ENCODE measurements around the gene THBS4. TPM values are rescaled to one million over a fixed set of nuclear protein-coding genes. Genes with fewer than 3 reads are reported as not detected.

THBS4 gene
- total and polyA plus RNA-seq, 5 donors from 2014 or later: not detected

- Mint-ChIP-seq H3K36me3 (peaks cover 17% of the 10 kb centered on the region), H3K4me3 (no peak overlapping the region), H3K27me3 (peaks cover 9% of the 10 kb centered on the region), H3K9me3 (peaks cover 0 to 2% (median 0%) of the 10 kb centered on the region in 7 donors), H3K27ac (no peak overlapping the region), H3K4me1 (peaks cover 0 to 3% (median 0%) of the 10 kb centered on the region in 4 donors)
- ATAC-seq (ENCODE audit: low read depth in 2 of 2): no peak
- Histone ChIP-seq H3K4me1 (ENCODE audit: control insufficient read depth, insufficient read depth, low read length, poor library complexity, severe bottlenecking) (no peaks in the 10 kb centered on the region), H3K36me3 (ENCODE audit: control insufficient read depth, insufficient read depth, low read length) (no peaks in the 10 kb centered on the region), H3K4me3 (ENCODE audit: low read depth, low read length) (no peak overlapping the region), H3K27me3 (ENCODE audit: control insufficient read depth, insufficient read depth, low read length) (no peaks in the 10 kb centered on the region), H3K9me3 (ENCODE audit: control insufficient read depth in 2 of 2, low read length in 2 of 2) (no peaks in the 10 kb centered on the region), H3K27ac (ENCODE audit: insufficient read depth, low read length, poor library complexity, severe bottlenecking) (no peak overlapping the region)
- DNase-seq: no peak
Observed at GRCh38 chr5:80064124-80064523, 29.0 kb downstream of the THBS4 start.

GRCh38 chr5:80067016-80067415 is 31.9 kb downstream of the THBS4 start:
- no peaks in the 10 kb centered on the region for H3K36me3 ChIP-seq (ENCODE audit: control insufficient read depth, insufficient read depth, low read length)
- H3K4me3 ChIP-seq (ENCODE audit: low read depth, low read length): no peak overlapping the region
- H3K4me1 ChIP-seq (ENCODE audit: control insufficient read depth, insufficient read depth, low read length, poor library complexity, severe bottlenecking): no peaks in the 10 kb centered on the region
- peaks cover 0 to 2% (median 0%) of the 10 kb centered on the region in 7 donors for H3K9me3 Mint-ChIP-seq
- no peak overlapping the region for H3K27ac Mint-ChIP-seq
- H3K36me3 Mint-ChIP-seq: peaks cover 27% of the 10 kb centered on the region
- H3K9me3 ChIP-seq (ENCODE audit: control insufficient read depth in 2 of 2, low read length in 2 of 2): no peaks in the 10 kb centered on the region
- H3K27ac ChIP-seq (ENCODE audit: insufficient read depth, low read length, poor library complexity, severe bottlenecking): no peak overlapping the region
- H3K27me3 ChIP-seq (ENCODE audit: control insufficient read depth, insufficient read depth, low read length): no peaks in the 10 kb centered on the region
- no peaks in the 10 kb centered on the region for H3K4me1 Mint-ChIP-seq
- H3K4me3 Mint-ChIP-seq: no peak overlapping the region
- ATAC-seq (ENCODE audit: low read depth in 2 of 2) (no peak), DNase-seq (no peak)
- peaks cover 12% of the 10 kb centered on the region for H3K27me3 Mint-ChIP-seq

- no peak overlapping the region for H3K4me3 Mint-ChIP-seq
- H3K9me3 Mint-ChIP-seq: peaks cover 0 to 2% (median 0%) of the 10 kb centered on the region in 7 donors
- Histone ChIP-seq H3K4me3 (ENCODE audit: low read depth, low read length) (no peak overlapping the region), H3K9me3 (ENCODE audit: control insufficient read depth in 2 of 2, low read length in 2 of 2) (no peaks in the 10 kb centered on the region), H3K27me3 (ENCODE audit: control insufficient read depth, insufficient read depth, low read length) (no peaks in the 10 kb centered on the region), H3K4me1 (ENCODE audit: control insufficient read depth, insufficient read depth, low read length, poor library complexity, severe bottlenecking) (no peaks in the 10 kb centered on the region), H3K36me3 (ENCODE audit: control insufficient read depth, insufficient read depth, low read length) (no peaks in the 10 kb centered on the region), H3K27ac (ENCODE audit: insufficient read depth, low read length, poor library complexity, severe bottlenecking) (no peak overlapping the region)
- no peak for ATAC-seq (ENCODE audit: low read depth in 2 of 2)
- DNase-seq: no peak
- peaks cover 30% of the 10 kb centered on the region for H3K36me3 Mint-ChIP-seq
- peaks cover 12% of the 10 kb centered on the region for H3K27me3 Mint-ChIP-seq
- H3K4me1 Mint-ChIP-seq: no peaks in the 10 kb centered on the region
- no peak overlapping the region for H3K27ac Mint-ChIP-seq
Observed at GRCh38 chr5:80067531-80068245, 32.5 kb downstream of the THBS4 start.

GRCh38 chr5:80068246-80068636 is 33.1 kb downstream of the THBS4 start:
- H3K27ac Mint-ChIP-seq: no peak overlapping the region
- H3K4me1 Mint-ChIP-seq: no peaks in the 10 kb centered on the region
- Histone ChIP-seq H3K27ac (ENCODE audit: insufficient read depth, low read length, poor library complexity, severe bottlenecking) (no peak overlapping the region), H3K36me3 (ENCODE audit: control insufficient read depth, insufficient read depth, low read length) (no peaks in the 10 kb centered on the region), H3K4me1 (ENCODE audit: control insufficient read depth, insufficient read depth, low read length, poor library complexity, severe bottlenecking) (no peaks in the 10 kb centered on the region), H3K9me3 (ENCODE audit: control insufficient read depth in 2 of 2, low read length in 2 of 2) (no peaks in the 10 kb centered on the region), H3K27me3 (ENCODE audit: control insufficient read depth, insufficient read depth, low read length) (no peaks in the 10 kb centered on the region), H3K4me3 (ENCODE audit: low read depth, low read length) (no peak overlapping the region)
- H3K27me3 Mint-ChIP-seq: peaks cover 11% of the 10 kb centered on the region
- DNase-seq: no peak
- peaks cover 28% of the 10 kb centered on the region for H3K36me3 Mint-ChIP-seq
- no peak for ATAC-seq (ENCODE audit: low read depth in 2 of 2)
- H3K9me3 Mint-ChIP-seq: peaks cover 0 to 2% (median 0%) of the 10 kb centered on the region in 7 donors
- no peak overlapping the region for H3K4me3 Mint-ChIP-seq

GRCh38 chr5:80068775-80069174 is 33.6 kb downstream of the THBS4 start:
- ATAC-seq (ENCODE audit: low read depth in 2 of 2) (no peak), DNase-seq (no peak)
- H3K4me1 Mint-ChIP-seq: no peaks in the 10 kb centered on the region
- H3K4me1 ChIP-seq (ENCODE audit: control insufficient read depth, insufficient read depth, low read length, poor library complexity, severe bottlenecking): no peaks in the 10 kb centered on the region
- no peaks in the 10 kb centered on the region for H3K36me3 ChIP-seq (ENCODE audit: control insufficient read depth, insufficient read depth, low read length)
- H3K4me3 ChIP-seq (ENCODE audit: low read depth, low read length): no peak overlapping the region
- H3K27ac ChIP-seq (ENCODE audit: insufficient read depth, low read length, poor library complexity, severe bottlenecking): no peak overlapping the region
- no peaks in the 10 kb centered on the region for H3K9me3 ChIP-seq (ENCODE audit: control insufficient read depth in 2 of 2, low read length in 2 of 2)
- H3K27me3 ChIP-seq (ENCODE audit: control insufficient read depth, insufficient read depth, low read length): no peaks in the 10 kb centered on the region
- no peak overlapping the region for H3K27ac Mint-ChIP-seq
- H3K4me3 Mint-ChIP-seq: no peak overlapping the region
- H3K36me3 Mint-ChIP-seq: peaks cover 26% of the 10 kb centered on the region
- H3K27me3 Mint-ChIP-seq: peaks cover 6% of the 10 kb centered on the region
- no peaks in the 10 kb centered on the region for H3K9me3 Mint-ChIP-seq

- no peaks in the 10 kb centered on the region for H3K27me3 ChIP-seq (ENCODE audit: control insufficient read depth, insufficient read depth, low read length)
- H3K27ac ChIP-seq (ENCODE audit: insufficient read depth, low read length, poor library complexity, severe bottlenecking): no peak overlapping the region
- no peak overlapping the region for H3K4me3 Mint-ChIP-seq
- H3K27me3 Mint-ChIP-seq: peaks cover 4% of the 10 kb centered on the region
- H3K27ac Mint-ChIP-seq: peak overlapping the region in 1 of 3 donors; percentile 10
- H3K4me3 ChIP-seq (ENCODE audit: low read depth, low read length): no peak overlapping the region
- H3K9me3 ChIP-seq (ENCODE audit: control insufficient read depth in 2 of 2, low read length in 2 of 2): no peaks in the 10 kb centered on the region
- H3K4me1 Mint-ChIP-seq: no peaks in the 10 kb centered on the region
- H3K36me3 ChIP-seq (ENCODE audit: control insufficient read depth, insufficient read depth, low read length): no peaks in the 10 kb centered on the region
- no peak for ATAC-seq (ENCODE audit: low read depth in 2 of 2)
- H3K9me3 Mint-ChIP-seq: no peaks in the 10 kb centered on the region
- no peaks in the 10 kb centered on the region for H3K4me1 ChIP-seq (ENCODE audit: control insufficient read depth, insufficient read depth, low read length, poor library complexity, severe bottlenecking)
- no peak for DNase-seq
- H3K36me3 Mint-ChIP-seq: peaks cover 26% of the 10 kb centered on the region
Observed at GRCh38 chr5:80069251-80069800, 34.2 kb downstream of the THBS4 start.

- H3K4me1 ChIP-seq (ENCODE audit: control insufficient read depth, insufficient read depth, low read length, poor library complexity, severe bottlenecking): no peaks in the 10 kb centered on the region
- H3K9me3 Mint-ChIP-seq: no peaks in the 10 kb centered on the region
- no peak overlapping the region for H3K27ac Mint-ChIP-seq
- no peaks in the 10 kb centered on the region for H3K4me1 Mint-ChIP-seq
- H3K4me3 ChIP-seq (ENCODE audit: low read depth, low read length): no peak overlapping the region
- H3K9me3 ChIP-seq (ENCODE audit: control insufficient read depth in 2 of 2, low read length in 2 of 2): no peaks in the 10 kb centered on the region
- peaks cover 4% of the 10 kb centered on the region for H3K27me3 Mint-ChIP-seq
- H3K27me3 ChIP-seq (ENCODE audit: control insufficient read depth, insufficient read depth, low read length): no peaks in the 10 kb centered on the region
- H3K27ac ChIP-seq (ENCODE audit: insufficient read depth, low read length, poor library complexity, severe bottlenecking): no peak overlapping the region
- no peak overlapping the region for H3K4me3 Mint-ChIP-seq
- no peak for DNase-seq
- H3K36me3 ChIP-seq (ENCODE audit: control insufficient read depth, insufficient read depth, low read length): no peaks in the 10 kb centered on the region
- ATAC-seq (ENCODE audit: low read depth in 2 of 2): no peak
- H3K36me3 Mint-ChIP-seq: peaks cover 21% of the 10 kb centered on the region
Observed at GRCh38 chr5:80069918-80070318, 34.8 kb downstream of the THBS4 start.

Data from CD4-positive, CD25-positive, alpha-beta regulatory T cell (primary cell).